ENCODE measurements around the gene GRID1.
"Not testable (repeated sequence)": the region's sequence is repeated elsewhere in the genome, so short reads cannot be mapped to it uniquely, and the experiment has no call there.

Gene GRID1

GRCh38 chr10:85946713-85947326 is 419.8 kb downstream of the GRID1 start:
- Mint-ChIP-seq H3K27ac (no peak overlapping the region), H3K4me3 (no peak overlapping the region), H3K27me3 (ENCODE audit: low read depth) (peaks cover 4% of the 10 kb centered on the region), H3K4me1 (no peaks in the 10 kb centered on the region), H3K36me3 (ENCODE audit: low read depth) (no peaks in the 10 kb centered on the region), H3K9me3 (no peaks in the 10 kb centered on the region)
- no peak for TF ChIP-seq CTCF (IDR thresholded peaks at IDR 0.05; ENCODE audit: unreplicated experiment in 3 of 3)

- H3K4me1 Mint-ChIP-seq = peaks cover 10% of the 10 kb centered on the region
- peak overlapping the region in 1 of 3 experiments; percentile 46 for H3K27ac Mint-ChIP-seq
- peaks cover 9% of the 10 kb centered on the region for H3K27me3 Mint-ChIP-seq (ENCODE audit: low read depth)
- no peaks in the 10 kb centered on the region for H3K9me3 Mint-ChIP-seq
- no peak overlapping the region for H3K4me3 Mint-ChIP-seq
- H3K36me3 Mint-ChIP-seq (ENCODE audit: low read depth) = no peaks in the 10 kb centered on the region
- TF ChIP-seq CTCF (IDR thresholded peaks at IDR 0.05; ENCODE audit: unreplicated experiment in 3 of 3) = no peak
Measured at GRCh38 chr10:85936161-85936560, 430.4 kb downstream of the GRID1 start.

- H3K9me3 Mint-ChIP-seq = no peaks in the 10 kb centered on the region
- H3K27me3 Mint-ChIP-seq (ENCODE audit: low read depth) = peaks cover 9% of the 10 kb centered on the region
- no peak overlapping the region for H3K4me3 Mint-ChIP-seq
- peaks cover 15% of the 10 kb centered on the region for H3K4me1 Mint-ChIP-seq
- no peaks in the 10 kb centered on the region for H3K36me3 Mint-ChIP-seq (ENCODE audit: low read depth)
- peak overlapping the region in 2 of 3 experiments; percentile 5 to 6 for H3K27ac Mint-ChIP-seq
- TF ChIP-seq CTCF (IDR thresholded peaks at IDR 0.05; ENCODE audit: unreplicated experiment in 3 of 3) = no peak
Measured at GRCh38 chr10:85934586-85934985, 432.0 kb downstream of the GRID1 start.

GRCh38 chr10:85929993-85930392 is 436.6 kb downstream of the GRID1 start:
- H3K4me1 Mint-ChIP-seq = peaks cover 43% of the 10 kb centered on the region
- not testable (repeated sequence) for H3K9me3 Mint-ChIP-seq; H3K27ac Mint-ChIP-seq; H3K4me3 Mint-ChIP-seq; H3K36me3 Mint-ChIP-seq (ENCODE audit: low read depth)
- peaks cover 12% of the 10 kb centered on the region for H3K27me3 Mint-ChIP-seq (ENCODE audit: low read depth)

GRCh38 chr10:85927952-85928665 is 438.5 kb downstream of the GRID1 start:
- Mint-ChIP-seq H3K27ac (no peak overlapping the region), H3K4me3 (no peak overlapping the region), H3K27me3 (ENCODE audit: low read depth) (peaks cover 10% of the 10 kb centered on the region), H3K4me1 (peaks cover 41% of the 10 kb centered on the region), H3K9me3 (no peaks in the 10 kb centered on the region), H3K36me3 (ENCODE audit: low read depth) (no peaks in the 10 kb centered on the region)
- no peak for TF ChIP-seq CTCF (IDR thresholded peaks at IDR 0.05; ENCODE audit: unreplicated experiment in 3 of 3)

- TF ChIP-seq CTCF (IDR thresholded peaks at IDR 0.05; ENCODE audit: unreplicated experiment in 3 of 3) = no peak
- H3K4me1 Mint-ChIP-seq = peaks cover 53% of the 10 kb centered on the region
- H3K27me3 Mint-ChIP-seq (ENCODE audit: low read depth) = peaks cover 7% of the 10 kb centered on the region
- no peak overlapping the region for H3K27ac Mint-ChIP-seq
- no peaks in the 10 kb centered on the region for H3K9me3 Mint-ChIP-seq
- H3K36me3 Mint-ChIP-seq (ENCODE audit: low read depth) = no peaks in the 10 kb centered on the region
- no peak overlapping the region for H3K4me3 Mint-ChIP-seq
Measured at GRCh38 chr10:85926986-85927385, 439.6 kb downstream of the GRID1 start.

Data from nephron (organoid).